Hepatocyte (in vitro differentiated cells): Measurements from ENCODE around the gene NQO1. TPM values are rescaled to one million over a fixed set of nuclear protein-coding genes. Genes with fewer than 3 reads are reported as not detected.

ENCODE experiments used
- DNase-seq: peaks from one replicate; pipeline ENCODE4 v3.0.0-alpha.2; 2016; ENCODE audit warnings: low spot score
- H2AFZ ChIP-seq: fragments of 200-600 bp; sonication (generic); 2 replicates; pipeline ENCODE4 v1.6.0; 2016; ENCODE audit warnings: antibody characterized with exemption, mild to moderate bottlenecking
- H3K27ac ChIP-seq: fragments of 200-600 bp; sonication (generic); 2 replicates; pipeline ENCODE4 v1.5.1; 2016; ENCODE audit warnings: mild to moderate bottlenecking
- H3K27me3 ChIP-seq: fragments of 200-600 bp; sonication (generic); 2 replicates; pipeline ENCODE4 v1.6.1; 2016
- H3K36me3 ChIP-seq: fragments of 200-600 bp; sonication (generic); replicated peaks from 2 replicates; pipeline ENCODE4 v1.5.1; 2016; ENCODE audit warnings: low read depth; ENCODE audit not compliant: insufficient read depth
- H3K4me1 ChIP-seq: fragments of 200-600 bp; sonication (generic); 2 replicates; pipeline ENCODE4 v1.5.1; 2016; ENCODE audit warnings: mild to moderate bottlenecking, moderate library complexity; ENCODE audit not compliant: insufficient read depth
- H3K4me2 ChIP-seq: fragments of 200-600 bp; sonication (generic); 2 replicates; pipeline ENCODE4 v1.6.0; 2016
- H3K4me3 ChIP-seq: fragments of 200-600 bp; sonication (generic); 2 replicates; pipeline ENCODE4 v1.5.1; 2016; ENCODE audit warnings: mild to moderate bottlenecking
- H3K79me2 ChIP-seq: fragments of 200-600 bp; sonication (generic); 2 replicates; pipeline ENCODE4 v1.6.0; 2017; ENCODE audit warnings: mild to moderate bottlenecking
- H3K9me2 ChIP-seq: fragments of 200-600 bp; sonication (generic); replicated peaks from 2 replicates; pipeline ENCODE4 v1.6.0; 2017; ENCODE audit warnings: mild to moderate bottlenecking; ENCODE audit not compliant: insufficient read depth
- H3K9me3 ChIP-seq: fragments of 200-600 bp; sonication (generic); 2 replicates; pipeline ENCODE4 v1.5.1; 2016; ENCODE audit warnings: low read depth, mild to moderate bottlenecking
- H4K20me1 ChIP-seq: fragments of 200-600 bp; sonication (generic); 2 replicates; pipeline ENCODE4 v1.6.0; 2016; ENCODE audit warnings: mild to moderate bottlenecking; ENCODE audit not compliant: insufficient read depth, poor library complexity, severe bottlenecking
- EZH2 ChIP-seq: fragments of 200-600 bp; sonication (generic); IDR thresholded peaks from 2 replicates; pipeline ENCODE4 v1.6.1; 2016; ENCODE audit warnings: antibody characterized with exemption, mild to moderate bottlenecking, borderline replicate concordance
- EZH2phosphoT487 ChIP-seq: fragments of 200-600 bp; sonication (generic); IDR thresholded peaks from one replicate; pipeline ENCODE4 v1.6.1; 2018; ENCODE audit warnings: antibody characterized with exemption, mild to moderate bottlenecking, low read depth, moderate library complexity; ENCODE audit not compliant: unreplicated experiment, severe bottlenecking
- WGBS: methylation state at CpG from one replicate; pipeline ENCODE4 v1.1.6; 2016; ENCODE audit warnings: low lambda C conversion rate; ENCODE audit errors: missing lambda C conversion rate; 5-methylcytosine and 5-hydroxymethylcytosine counted together
- polyA plus RNA-seq: library from polyadenylated mRNA; unstranded; fragments of >200 nt; fragmentation: Nextera tagmentation; extraction: Ambion mirVana; gene quantifications from 2 replicates; pipeline ENCODE4 v1.2.1, GENCODE V29; 2016
- total RNA-seq: library from RNA; depleted of rRNA; stranded (reverse); fragments of >200 nt; gene quantifications from 2 replicates; pipeline ENCODE4 v1.2.3, GENCODE V29; 2014
- TF ChIP-seq, protein P1 (sequence below): fragments of 200-600 bp; sonication (generic); IDR thresholded peaks from 2 replicates; pipeline ENCODE4 v1.5.1; 2016; ENCODE audit warnings: antibody characterized with exemption, mild to moderate bottlenecking; ENCODE audit not compliant: poor library complexity

The NQO1 gene
- total and polyA plus RNA-seq, 2 experiments from 2014 or later = 132 to 169 TPM

DNA sequence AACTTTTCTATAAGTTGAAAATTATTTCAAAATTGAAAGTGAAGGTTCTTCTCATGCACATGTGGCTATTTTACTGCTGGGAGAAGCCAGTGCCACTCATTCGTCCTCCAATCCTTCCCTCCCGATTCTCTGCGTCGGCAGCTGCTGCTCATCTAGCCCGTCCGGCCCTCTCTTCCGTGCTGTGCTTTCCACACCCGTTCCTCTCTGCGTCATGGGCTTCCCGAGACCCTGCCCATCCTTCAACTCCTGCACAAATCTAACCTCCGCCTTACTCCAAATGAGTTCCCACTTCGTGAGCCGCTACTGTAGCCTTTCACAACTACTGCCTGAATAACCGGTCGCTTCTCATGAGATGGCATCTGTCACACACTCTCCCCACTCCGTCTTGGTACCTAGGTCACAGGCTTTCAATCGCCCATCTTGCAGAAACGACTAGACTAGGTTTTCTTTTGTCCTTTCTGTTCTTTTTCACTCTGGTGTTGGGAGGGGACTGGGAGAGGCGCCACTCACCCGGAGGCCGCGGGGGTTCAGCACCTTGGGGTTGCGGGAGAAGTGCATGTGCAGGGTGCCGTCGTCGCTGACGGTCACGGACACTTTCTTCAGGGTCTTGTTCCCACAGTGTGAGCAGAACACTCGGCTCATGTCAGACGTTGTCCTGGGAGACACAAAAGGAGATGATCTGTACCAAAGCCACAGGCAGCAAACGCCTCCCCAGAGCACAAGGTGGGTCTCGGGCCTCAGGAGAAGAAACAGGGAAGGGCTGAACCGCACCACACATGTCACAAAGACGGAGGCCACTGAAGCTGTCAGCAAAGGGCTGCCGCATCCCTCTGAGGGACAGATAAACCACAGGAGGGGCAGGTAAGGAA lies 18.2 kb upstream of the NQO1 start:
- 97% methylated on average over 35 of the region's 35 CpGs for WGBS
- Histone ChIP-seq H3K27me3 (no peaks in the 10 kb centered on the region), H3K79me2 (peaks cover 6% of the 10 kb centered on the region), H3K4me2 (no peak overlapping the region), H2AFZ (no peak overlapping the region), H3K27ac (no peak overlapping the region), H4K20me1 (no peaks in the 10 kb centered on the region), H3K4me1 (no peaks in the 10 kb centered on the region), H3K36me3 (no peaks in the 10 kb centered on the region), H3K9me3 (no peaks in the 10 kb centered on the region), H3K9me2 (no peaks in the 10 kb centered on the region), H3K4me3 (no peak overlapping the region)
- no peak for DNase-seq
- TF ChIP-seq, protein P1, sequence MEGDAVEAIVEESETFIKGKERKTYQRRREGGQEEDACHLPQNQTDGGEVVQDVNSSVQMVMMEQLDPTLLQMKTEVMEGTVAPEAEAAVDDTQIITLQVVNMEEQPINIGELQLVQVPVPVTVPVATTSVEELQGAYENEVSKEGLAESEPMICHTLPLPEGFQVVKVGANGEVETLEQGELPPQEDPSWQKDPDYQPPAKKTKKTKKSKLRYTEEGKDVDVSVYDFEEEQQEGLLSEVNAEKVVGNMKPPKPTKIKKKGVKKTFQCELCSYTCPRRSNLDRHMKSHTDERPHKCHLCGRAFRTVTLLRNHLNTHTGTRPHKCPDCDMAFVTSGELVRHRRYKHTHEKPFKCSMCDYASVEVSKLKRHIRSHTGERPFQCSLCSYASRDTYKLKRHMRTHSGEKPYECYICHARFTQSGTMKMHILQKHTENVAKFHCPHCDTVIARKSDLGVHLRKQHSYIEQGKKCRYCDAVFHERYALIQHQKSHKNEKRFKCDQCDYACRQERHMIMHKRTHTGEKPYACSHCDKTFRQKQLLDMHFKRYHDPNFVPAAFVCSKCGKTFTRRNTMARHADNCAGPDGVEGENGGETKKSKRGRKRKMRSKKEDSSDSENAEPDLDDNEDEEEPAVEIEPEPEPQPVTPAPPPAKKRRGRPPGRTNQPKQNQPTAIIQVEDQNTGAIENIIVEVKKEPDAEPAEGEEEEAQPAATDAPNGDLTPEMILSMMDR = no peak
- TF ChIP-seq EZH2 (no peak), EZH2phosphoT487 (no peak)

DNA sequence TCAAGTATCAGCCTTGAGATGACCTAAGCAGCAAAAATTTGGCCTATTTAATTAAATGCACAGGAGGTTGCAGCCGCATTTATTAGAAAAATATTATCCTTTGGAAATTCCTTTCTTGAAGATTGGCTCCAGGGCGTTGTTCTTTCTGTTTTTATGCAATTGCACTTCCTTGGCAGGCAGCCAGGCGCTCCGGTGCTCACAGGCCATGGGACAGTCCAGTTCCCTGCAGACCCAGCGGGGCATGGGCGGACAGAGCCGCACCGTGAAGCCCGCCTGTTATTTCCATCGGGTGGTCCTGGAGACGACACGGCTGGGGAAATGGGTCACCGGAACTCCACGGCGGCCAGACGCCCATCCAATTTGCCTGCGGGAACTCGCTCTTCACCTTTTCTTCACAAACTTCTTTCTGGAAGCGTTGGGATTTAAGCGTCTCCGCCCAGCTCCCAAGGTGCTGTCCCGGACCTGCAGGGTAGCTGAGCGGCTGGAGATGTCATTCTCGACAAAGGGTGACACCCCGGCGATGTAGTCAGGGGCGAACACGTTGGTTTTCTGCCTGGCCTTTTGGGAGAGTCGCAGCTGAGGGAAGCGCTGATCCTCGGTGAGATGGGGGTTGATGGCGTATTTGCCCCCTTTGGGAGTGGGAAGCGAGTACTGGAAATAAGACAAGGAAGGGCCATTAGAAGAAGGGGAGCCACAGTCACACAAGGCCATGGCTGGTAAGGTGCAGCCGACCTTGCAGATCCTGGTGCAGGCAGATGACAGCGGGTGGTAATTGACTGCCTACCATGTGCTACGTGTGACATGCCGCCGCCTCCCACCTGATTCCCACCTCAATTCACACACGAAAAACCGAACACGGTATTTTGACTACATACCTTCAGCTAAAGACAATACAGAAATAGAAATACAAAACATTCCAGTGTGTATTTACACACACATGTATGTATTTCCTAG lies 15.9 kb upstream of the NQO1 start:
- Histone ChIP-seq H3K36me3 (no peaks in the 10 kb centered on the region), H3K27ac (no peak overlapping the region), H2AFZ (no peak overlapping the region), H3K4me1 (no peaks in the 10 kb centered on the region), H3K9me2 (no peaks in the 10 kb centered on the region), H3K27me3 (no peaks in the 10 kb centered on the region), H3K79me2 (no peaks in the 10 kb centered on the region), H3K4me3 (no peak overlapping the region), H3K9me3 (no peaks in the 10 kb centered on the region), H4K20me1 (no peaks in the 10 kb centered on the region), H3K4me2 (no peak overlapping the region)
- 94% methylated on average over 41 of the region's 41 CpGs for WGBS
- TF ChIP-seq EZH2phosphoT487 (no peak), EZH2 (no peak)
- TF ChIP-seq, protein P1 = no peak
- DNase-seq = peak; percentile 41

DNA sequence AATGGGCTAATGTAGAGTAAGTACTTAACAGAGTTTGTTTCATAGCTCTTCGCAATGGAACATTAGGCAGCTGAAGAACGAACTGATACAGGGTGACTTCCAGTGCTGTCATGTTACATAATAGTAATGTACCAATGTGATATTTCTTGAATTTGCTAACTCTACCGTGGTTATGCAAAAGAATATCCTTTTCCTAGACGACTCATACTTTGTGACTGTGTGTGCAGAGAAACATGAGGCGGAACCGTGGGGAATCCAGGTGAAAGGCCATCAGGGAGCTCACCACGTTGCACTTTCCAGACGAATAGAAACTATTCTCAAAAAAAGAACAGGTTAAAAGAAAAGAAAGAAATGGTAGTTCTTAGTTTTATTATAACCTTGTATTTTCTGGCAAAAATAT lies 15.2 kb upstream of the NQO1 start:
- DNase-seq = no peak
- no peaks in the 10 kb centered on the region for H3K79me2 ChIP-seq
- no peak overlapping the region for H3K27ac ChIP-seq
- no peaks in the 10 kb centered on the region for H3K9me2 ChIP-seq
- H3K4me2 ChIP-seq = no peak overlapping the region
- no peak overlapping the region for H3K4me3 ChIP-seq
- no peaks in the 10 kb centered on the region for H3K36me3 ChIP-seq
- no peaks in the 10 kb centered on the region for H4K20me1 ChIP-seq
- no peaks in the 10 kb centered on the region for H3K27me3 ChIP-seq
- TF ChIP-seq EZH2phosphoT487 (no peak), EZH2 (no peak)
- TF ChIP-seq, protein P1 = no peak
- 90% methylated on average over 8 of the region's 8 CpGs for WGBS
- no peak overlapping the region for H2AFZ ChIP-seq
- no peaks in the 10 kb centered on the region for H3K9me3 ChIP-seq
- no peaks in the 10 kb centered on the region for H3K4me1 ChIP-seq
